ENCODE measurements around the gene CAMSAP3.

CAMSAP3 gene, protein sequence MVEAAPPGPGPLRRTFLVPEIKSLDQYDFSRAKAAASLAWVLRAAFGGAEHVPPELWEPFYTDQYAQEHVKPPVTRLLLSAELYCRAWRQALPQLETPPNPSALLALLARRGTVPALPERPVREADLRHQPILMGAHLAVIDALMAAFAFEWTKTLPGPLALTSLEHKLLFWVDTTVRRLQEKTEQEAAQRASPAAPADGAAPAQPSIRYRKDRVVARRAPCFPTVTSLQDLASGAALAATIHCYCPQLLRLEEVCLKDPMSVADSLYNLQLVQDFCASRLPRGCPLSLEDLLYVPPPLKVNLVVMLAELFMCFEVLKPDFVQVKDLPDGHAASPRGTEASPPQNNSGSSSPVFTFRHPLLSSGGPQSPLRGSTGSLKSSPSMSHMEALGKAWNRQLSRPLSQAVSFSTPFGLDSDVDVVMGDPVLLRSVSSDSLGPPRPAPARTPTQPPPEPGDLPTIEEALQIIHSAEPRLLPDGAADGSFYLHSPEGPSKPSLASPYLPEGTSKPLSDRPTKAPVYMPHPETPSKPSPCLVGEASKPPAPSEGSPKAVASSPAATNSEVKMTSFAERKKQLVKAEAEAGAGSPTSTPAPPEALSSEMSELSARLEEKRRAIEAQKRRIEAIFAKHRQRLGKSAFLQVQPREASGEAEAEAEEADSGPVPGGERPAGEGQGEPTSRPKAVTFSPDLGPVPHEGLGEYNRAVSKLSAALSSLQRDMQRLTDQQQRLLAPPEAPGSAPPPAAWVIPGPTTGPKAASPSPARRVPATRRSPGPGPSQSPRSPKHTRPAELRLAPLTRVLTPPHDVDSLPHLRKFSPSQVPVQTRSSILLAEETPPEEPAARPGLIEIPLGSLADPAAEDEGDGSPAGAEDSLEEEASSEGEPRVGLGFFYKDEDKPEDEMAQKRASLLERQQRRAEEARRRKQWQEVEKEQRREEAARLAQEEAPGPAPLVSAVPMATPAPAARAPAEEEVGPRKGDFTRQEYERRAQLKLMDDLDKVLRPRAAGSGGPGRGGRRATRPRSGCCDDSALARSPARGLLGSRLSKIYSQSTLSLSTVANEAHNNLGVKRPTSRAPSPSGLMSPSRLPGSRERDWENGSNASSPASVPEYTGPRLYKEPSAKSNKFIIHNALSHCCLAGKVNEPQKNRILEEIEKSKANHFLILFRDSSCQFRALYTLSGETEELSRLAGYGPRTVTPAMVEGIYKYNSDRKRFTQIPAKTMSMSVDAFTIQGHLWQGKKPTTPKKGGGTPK

DNA sequence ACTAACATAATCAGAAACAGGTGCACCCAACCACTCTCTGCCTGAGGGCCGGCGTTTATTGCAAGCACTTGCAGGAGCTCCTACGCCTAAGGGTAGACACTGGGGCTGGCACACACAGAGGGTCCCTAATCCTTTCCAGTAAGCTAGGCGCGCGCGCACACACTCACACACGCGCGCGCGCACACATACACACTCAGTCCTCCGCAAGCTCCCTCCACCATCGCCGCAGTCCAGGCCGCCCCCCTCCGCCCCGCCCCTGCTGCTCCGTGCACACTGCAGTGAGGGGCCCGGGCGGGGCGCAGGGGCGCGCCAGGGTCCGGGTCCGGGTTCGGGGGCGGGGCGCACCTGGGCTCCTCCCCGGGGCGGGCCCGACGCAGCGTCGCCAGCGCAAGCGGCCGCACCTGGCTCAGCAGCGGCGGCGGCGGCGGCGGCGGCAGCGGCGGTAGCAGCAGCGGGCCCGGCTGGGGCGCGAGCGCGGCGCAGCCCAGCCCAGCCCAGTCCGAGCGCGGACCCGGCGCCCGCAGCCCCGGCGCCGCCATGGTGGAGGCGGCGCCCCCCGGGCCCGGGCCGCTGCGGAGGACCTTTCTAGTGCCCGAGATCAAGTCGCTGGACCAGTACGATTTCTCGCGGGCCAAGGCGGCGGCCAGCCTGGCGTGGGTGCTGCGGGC is at the start of gene CAMSAP3:
CAMSAP3 (plus strand) TSS at position 398 of the 668 bp plus-strand sequence; CDS start at position 538, 140 bp downstream.
- peak; percentile 44 for DNase-seq

DNA sequence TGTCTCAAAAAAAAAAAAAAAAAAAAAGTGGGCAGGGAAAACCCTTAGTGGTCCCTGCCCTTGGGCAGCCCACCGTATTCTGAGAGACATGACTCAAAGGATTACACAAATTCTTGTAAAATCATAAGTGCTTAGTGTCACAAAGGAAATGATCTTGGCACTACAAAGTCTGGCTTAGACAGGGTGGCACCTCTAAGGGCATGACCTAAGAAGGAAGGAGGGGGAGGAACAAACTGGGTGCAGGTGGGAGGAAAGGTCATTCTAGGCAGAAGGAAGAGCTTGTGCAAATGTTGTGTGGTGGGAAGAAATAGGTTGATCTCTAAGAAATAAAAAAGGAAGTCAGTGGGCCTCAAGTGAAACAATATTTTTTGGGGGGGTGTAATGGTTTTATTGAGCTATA is 49.8 kb upstream of the CAMSAP3 start:
- no peak for DNase-seq

DNA sequence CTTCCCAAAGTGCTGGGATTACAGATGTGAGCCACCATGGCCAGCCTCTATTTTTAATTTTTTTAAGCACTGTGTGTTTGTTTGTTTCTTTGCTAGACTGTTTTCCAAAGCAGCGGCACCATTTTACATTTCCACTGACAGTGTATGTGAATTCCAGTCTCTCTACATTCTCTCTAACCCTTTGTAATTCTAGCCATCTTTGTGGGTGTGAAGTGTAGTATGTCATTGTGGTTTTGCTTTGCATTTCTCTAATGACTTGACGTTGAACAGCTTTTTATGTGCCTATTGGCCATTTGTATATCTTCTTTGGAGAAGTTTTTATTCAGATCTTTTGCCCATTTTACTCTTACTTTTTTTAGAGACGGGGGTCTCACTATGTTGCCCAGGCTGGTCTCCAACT is 48.5 kb upstream of the CAMSAP3 start:
- DNase-seq = no peak

DNA sequence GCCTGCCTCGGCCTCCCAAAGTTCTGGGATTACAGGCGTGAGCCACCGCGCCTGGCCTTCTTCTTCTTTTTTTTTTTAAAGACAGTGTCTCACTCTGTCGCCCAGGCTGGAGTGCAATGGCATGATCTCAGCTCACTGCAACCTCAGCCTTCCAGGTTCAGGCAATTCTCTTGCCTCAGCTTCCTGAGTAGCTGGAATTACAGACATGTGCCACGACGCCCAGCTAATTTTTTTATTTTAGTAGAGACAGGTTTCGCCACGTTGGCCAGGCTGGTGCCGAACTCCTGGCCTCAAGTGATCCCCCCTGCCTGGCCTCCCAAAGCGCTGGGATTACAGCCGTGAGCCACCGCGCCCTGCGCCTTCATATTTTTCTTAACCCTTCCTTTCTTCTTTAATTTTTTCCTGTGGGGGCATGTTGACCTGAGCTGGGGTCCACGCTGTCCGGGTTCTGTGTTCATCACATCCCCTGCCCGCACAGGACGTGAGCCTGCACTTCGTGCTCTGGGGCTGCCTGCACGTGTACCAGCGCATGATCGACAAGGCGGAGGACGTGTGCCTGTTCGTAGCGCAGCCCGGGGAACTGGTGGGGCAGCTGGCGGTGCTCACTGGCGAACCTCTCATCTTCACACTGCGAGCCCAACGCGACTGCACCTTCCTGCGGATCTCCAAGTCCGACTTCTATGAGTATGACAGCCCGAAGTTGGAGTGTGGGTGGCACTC is 46.1 kb upstream of the CAMSAP3 start:
- DNase-seq = no peak

DNA sequence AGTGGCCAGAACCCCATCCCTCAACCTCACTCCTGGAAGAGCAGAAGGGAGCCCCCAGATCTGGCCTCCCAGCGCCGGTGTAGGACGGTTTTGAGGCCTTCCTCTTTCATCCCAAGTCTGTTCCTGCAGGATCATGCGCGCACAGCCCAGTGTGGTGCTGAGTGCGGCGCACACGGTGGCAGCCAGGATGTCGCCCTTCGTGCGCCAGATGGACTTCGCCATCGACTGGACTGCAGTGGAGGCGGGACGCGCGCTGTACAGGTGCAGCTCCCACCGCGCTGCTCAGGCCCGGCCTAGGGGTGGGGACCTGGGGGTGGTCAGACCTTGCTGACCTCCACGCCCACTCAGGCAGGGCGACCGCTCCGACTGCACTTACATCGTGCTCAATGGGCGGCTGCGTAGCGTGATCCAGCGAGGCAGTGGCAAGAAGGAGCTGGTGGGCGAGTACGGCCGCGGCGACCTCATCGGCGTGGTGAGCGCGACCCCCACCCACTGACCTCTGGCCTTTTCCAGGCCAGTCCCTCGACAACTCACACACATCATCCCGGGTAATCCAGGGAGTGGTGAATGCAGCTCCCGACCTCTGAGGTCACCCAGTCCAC is 45.4 kb upstream of the CAMSAP3 start:
- DNase-seq = no peak

DNA sequence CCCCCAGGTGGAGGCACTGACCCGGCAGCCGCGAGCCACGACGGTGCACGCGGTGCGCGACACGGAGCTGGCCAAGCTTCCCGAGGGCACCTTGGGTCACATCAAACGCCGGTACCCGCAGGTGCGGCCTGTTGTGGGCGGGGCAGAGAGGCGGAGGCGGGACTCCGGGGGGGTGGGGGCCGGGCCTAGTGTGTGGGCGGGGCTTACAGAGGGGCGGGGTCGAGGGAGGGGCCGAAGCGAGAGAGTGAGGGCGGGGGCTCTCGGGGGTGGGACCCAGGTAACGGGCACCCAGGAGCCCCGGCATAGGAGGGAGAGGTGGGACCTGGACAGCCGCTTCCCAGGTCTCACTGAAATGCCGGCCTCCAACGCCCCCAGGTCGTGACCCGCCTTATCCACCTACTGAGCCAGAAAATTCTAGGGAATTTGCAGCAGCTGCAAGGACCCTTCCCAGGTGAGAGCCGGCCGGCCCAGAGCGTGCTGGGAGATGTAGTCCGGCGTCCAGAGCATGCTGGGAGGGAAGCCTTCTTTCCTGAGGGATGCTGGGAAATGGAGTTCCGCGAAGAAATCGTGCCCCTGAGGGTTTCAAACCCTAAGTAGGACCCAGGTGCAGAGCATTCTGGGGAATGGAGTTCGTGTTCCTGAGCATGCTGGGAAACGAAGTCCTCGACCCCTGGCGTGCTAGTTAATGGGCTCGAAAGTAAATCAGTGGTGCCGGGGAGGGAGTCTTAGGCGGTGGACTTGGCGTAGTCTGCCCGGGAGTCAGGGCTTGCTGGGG is 44.5 kb upstream of the CAMSAP3 start:
- no peak for DNase-seq

DNA sequence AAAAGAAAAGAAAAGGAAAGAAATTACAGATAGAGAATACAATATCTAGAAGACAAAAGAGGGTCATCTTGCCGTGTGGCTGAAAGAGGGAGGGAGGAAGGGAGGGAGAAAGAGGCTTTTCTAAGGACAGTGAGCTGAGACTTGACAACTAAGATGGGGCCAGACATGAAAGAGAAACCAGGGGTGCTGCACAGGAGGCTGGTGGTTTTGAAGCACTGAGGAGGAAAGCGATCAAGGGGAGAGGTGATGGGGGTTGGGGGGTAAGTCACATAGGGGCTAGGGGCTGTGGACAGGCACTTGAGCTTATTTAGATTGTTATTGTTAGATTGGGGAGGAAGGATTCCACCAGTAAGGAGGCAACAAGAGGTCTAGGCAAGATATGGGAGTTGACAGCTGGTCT is 42.9 kb upstream of the CAMSAP3 start:
- DNase-seq = no peak

- DNase-seq = no peak
These were observed 41.1 kb upstream of the CAMSAP3 start for GRCh38 chr19:7554565-7554964.

DNA sequence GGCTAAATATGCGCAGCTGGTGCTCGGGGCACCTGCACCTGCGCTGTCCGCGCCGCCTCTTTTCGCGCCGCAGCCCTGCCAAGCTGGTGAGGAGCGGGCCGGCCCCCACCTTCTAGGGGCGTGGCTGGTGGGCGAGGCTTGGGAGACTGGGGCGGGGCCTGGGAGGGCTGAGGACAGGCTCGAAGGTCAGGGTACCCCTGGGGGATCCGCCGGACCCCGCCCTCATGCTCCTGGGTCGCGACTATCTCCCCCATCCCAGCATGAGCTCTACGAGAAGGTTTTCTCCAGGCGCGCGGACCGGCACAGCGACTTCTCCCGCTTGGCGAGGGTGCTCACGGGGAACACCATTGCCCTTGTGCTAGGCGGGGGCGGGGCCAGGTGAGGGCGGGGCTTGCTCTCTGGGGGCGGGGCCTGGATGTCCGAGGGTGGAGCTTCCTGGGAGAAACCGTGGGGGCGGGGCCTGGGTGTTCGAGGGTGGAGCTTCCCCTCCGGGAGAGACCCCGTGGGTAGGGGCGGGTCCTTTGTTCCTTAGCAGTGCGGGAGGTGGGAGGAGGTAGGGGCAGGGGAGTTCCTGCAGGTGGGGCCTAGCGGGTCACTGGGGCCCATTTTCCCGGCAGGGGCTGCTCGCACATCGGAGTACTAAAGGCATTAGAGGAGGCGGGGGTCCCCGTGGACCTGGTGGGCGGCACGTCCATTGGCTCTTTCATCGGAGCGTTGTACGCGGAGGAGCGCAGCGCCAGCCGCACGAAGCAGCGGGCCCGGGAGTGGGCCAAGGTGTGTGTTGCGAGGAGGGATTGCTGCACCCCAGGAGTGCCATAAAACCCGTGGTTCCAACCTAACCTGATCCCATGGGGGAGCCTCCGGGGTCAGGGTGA is 40.4 kb upstream of the CAMSAP3 start:
- no peak for DNase-seq

GRCh38 chr19:7556696-7557315 is 38.9 kb upstream of the CAMSAP3 start:
- no peak for DNase-seq

GRCh38 chr19:7558667-7559066 is 37.0 kb upstream of the CAMSAP3 start:
- DNase-seq = no peak

DNA sequence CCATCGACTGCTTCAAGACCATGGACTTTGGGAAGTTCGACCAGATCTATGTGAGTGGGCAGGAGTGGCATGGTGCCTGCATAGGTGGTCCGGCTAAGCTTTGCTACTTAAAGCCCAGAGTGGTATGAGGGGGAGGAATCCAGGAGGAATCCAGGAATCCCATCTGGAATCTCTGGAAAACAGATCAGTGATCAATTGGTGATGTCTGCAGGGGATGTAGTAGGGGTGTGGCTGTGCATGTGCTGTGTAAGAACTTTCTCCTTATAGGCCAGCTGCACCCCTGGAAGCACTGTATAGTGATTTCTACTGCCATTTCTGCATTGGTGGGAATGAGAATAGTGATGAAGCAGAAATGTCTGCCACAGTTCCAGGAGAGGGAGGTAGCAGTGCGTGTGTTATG is 36.6 kb upstream of the CAMSAP3 start:
- DNase-seq = no peak

- DNase-seq = no peak
These were observed 35.4 kb upstream of the CAMSAP3 start for GRCh38 chr19:7560255-7560654.

GRCh38 chr19:7561325-7561724 is 34.3 kb upstream of the CAMSAP3 start:
- no peak for DNase-seq

DNA sequence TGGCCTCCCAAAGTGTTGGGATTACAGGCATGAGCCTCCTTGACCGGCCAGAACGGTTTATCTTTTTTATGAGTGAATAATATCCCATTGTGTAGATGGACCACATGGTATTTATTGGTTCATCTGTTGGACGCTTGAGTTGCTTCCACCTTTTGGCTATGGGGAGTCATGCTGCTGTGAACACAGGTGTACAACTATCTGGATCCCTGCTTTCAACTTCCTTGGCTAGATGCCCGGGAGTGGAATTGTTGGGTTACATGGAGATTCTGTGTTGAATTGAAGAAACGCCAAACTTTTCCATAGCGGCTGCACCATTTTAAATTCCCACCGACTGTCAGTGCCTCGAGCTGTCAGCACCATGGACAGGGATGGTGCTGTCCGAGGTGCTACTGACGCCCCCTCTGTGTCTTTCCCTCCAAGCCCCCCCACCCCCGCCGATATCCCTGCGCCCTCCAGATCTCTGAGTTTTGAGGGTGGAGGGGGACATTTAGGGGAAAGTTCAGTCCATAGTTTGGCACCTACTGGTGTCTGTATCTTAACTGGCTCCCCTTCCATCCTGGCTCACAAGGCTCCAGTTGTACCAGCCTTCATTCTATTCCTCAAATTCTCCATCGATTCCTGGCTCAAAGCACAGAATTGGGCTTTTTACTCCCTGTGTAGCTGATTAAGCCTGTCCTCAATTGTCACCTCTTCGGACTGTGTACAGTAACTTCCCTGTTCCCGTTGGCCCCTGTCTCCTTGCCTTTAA is 32.8 kb upstream of the CAMSAP3 start:
- no peak for DNase-seq

DNA sequence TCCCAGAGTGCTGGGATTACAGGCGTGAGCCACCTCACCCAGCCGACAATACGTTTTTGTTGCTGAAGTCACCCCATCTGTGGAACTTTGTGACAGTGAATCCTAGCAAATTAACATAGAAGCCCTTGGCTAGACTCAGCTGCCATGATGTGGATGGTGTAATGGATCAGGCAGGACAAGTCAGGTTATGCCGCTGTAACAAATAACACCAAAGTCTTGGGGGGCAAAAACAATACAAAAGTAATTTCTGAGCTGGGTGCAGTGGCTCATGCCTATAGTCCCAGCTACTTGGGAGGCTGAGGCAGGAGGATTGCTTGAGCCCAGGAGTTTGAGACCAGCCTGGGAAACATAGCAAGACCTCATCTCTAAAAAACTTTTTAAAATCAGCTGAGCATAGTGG is 30.8 kb upstream of the CAMSAP3 start:
- DNase-seq = no peak

GRCh38 chr19:7565332-7565731 is 30.3 kb upstream of the CAMSAP3 start:
- no peak for DNase-seq

DNA sequence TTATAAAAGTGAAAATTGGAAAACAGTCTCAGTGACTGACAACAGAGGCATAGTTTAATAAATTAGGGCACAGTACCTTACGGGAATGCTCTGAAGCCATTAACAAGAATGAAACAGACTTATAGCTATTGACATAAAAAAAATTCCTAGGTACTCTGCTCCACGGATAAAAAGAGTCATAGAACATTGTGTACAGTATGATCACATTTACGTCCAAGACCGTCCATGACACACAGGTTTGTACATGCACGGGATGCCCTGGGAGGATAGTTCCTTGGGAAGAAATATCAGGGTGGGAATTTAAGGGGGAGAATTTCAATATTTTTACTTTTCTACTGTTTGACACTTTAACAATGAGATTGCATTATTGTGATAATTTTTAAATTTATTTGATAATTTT is 24.9 kb upstream of the CAMSAP3 start:
- no peak for DNase-seq

All from NCI-H748 treated with DMSO at 0.1 percent for 48 hours (cell line).